ENCODE measurements around the gene NES.

NES gene

DNA sequence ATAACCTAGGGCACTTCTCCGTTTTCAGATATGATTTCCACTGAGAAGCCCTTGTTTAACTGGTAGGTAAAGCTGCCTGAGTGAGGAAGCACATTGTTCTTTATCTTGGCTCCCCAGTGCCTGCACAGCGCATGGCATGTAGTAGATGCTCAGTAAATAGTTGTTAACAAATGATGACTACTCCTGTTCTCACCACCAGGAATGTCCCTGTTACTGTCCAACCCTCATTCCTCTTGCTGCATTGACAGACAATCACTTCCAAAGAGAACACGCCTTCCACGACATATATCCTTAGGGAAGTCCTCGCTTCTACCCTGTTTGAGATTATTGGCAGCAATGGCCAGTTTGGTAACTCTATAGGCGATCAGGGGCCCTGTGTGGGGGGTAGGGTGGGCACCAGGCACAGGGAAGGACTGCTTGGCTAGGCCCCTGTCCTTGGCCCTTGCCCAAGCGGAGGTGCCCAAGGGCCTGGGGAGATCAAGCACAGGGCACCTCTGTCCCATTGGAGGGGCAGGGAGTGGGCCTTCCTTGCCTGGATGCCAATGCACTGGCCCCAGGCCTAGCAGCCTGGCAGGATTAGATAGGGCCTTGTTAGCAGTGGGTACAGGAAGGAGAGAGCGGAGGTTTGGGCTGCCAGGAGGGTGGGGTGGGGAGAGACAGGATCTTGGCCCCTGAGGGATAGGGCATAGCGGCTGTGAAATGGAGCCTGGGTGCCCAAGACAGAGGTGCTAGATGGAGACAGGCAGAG is 10.2 kb downstream of the NES start:
- H3K9ac ChIP-seq (ENCODE audit: low read depth, low read length): peak overlapping the region; percentile 47; the same call in 1 of the 2 replicates

DNA sequence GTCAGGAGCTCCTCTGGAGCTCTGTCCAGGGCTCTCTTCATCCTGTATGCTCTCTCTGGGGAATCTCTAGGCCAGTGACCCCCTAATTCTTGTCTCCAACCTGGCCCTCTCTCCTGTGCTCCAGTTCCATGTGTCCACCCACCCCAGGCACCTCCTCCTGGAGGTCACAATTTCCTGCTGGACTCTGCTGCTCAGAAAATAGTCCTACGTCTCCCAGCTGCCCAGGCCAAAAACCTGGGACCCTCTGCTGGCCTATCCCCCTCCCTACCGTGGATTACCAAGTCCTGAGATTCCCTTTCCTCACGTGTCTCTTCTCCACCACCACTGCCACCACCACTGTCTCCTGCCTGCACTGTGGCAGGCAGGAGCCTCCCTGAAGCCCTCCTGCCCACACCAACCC is 11.7 kb downstream of the NES start:
- Histone ChIP-seq H3K36me3 (ENCODE audit: insufficient read depth, low read depth, low read length) (no peaks in the 10 kb centered on the region), H3K27ac (ENCODE audit: low read length) (no peak overlapping the region), H3K4me3 (ENCODE audit: low read length) (no peak overlapping the region), H3K4me1 (ENCODE audit: insufficient read depth, low read length) (peaks cover 69% of the 10 kb centered on the region), H3K9me3 (ENCODE audit: insufficient read depth, low read depth, low read length) (no peaks in the 10 kb centered on the region), H3K9ac (ENCODE audit: low read depth, low read length) (peak overlapping the region; percentile 69; the same call in 1 of the 2 replicates), H3K27me3 (ENCODE audit: insufficient read depth, low read length) (no peaks in the 10 kb centered on the region)

More for the DNA sequence above, 10.2 kb downstream of the NES start:
- Histone ChIP-seq H3K27ac (ENCODE audit: low read length) (no peak overlapping the region), H3K9me3 (ENCODE audit: insufficient read depth, low read depth, low read length) (no peaks in the 10 kb centered on the region), H3K4me1 (ENCODE audit: insufficient read depth, low read length) (peaks cover 57% of the 10 kb centered on the region), H3K36me3 (ENCODE audit: insufficient read depth, low read depth, low read length) (peaks cover 11% of the 10 kb centered on the region), H3K4me3 (ENCODE audit: low read length) (no peak overlapping the region), H3K27me3 (ENCODE audit: insufficient read depth, low read length) (no peaks in the 10 kb centered on the region)

GRCh38 chr1:156664767-156665411 is 12.3 kb downstream of the NES start:
- Histone ChIP-seq H3K9me3 (ENCODE audit: insufficient read depth, low read depth, low read length) (no peaks in the 10 kb centered on the region), H3K27ac (ENCODE audit: low read length) (peak overlapping the region; percentile 26), H3K4me1 (ENCODE audit: insufficient read depth, low read length) (peaks cover 73% of the 10 kb centered on the region), H3K27me3 (ENCODE audit: insufficient read depth, low read length) (no peaks in the 10 kb centered on the region), H3K4me3 (ENCODE audit: low read length) (peak overlapping the region; percentile 5; the same call in 1 of the 2 replicates), H3K9ac (ENCODE audit: low read depth, low read length) (peak overlapping the region; percentile 75; the same call in 1 of the 2 replicates), H3K36me3 (ENCODE audit: insufficient read depth, low read depth, low read length) (no peaks in the 10 kb centered on the region)

- Histone ChIP-seq H3K27me3 (ENCODE audit: insufficient read depth, low read length) (peaks cover 6% of the 10 kb centered on the region), H3K4me3 (ENCODE audit: low read length) (peak overlapping the region; percentile 5; the same call in 1 of the 2 replicates), H3K9me3 (ENCODE audit: insufficient read depth, low read depth, low read length) (no peaks in the 10 kb centered on the region), H3K9ac (ENCODE audit: low read depth, low read length) (peak overlapping the region; percentile 75; the same call in 1 of the 2 replicates), H3K27ac (ENCODE audit: low read length) (peak overlapping the region; percentile 26), H3K36me3 (ENCODE audit: insufficient read depth, low read depth, low read length) (no peaks in the 10 kb centered on the region), H3K4me1 (ENCODE audit: insufficient read depth, low read length) (peaks cover 75% of the 10 kb centered on the region)
These were observed 13.0 kb downstream of the NES start for GRCh38 chr1:156664046-156664766.

DNA sequence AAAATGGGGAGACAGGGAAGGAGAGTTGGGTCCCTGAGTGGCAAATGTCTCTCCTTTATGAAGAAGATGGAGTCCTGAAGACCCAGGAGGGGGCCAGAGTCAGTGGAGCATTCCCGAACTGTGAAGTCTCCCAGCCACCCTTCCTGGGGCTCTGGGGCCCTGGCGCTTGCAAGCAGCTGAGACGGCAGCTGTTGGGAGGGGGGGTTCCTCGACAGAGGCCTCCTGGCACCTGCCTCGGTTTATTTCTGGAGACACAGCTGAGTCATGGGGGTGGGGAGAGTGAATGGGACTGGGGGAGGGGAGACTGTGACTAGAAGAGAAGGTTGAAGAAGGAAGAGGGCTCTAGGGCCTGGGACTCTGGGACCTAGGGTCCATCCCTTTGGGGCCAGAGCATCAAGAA is 14.0 kb downstream of the NES start:
- Histone ChIP-seq H3K4me3 (ENCODE audit: low read length) (no peak overlapping the region), H3K9me3 (ENCODE audit: insufficient read depth, low read depth, low read length) (no peaks in the 10 kb centered on the region), H3K27me3 (ENCODE audit: insufficient read depth, low read length) (peaks cover 15% of the 10 kb centered on the region), H3K27ac (ENCODE audit: low read length) (peak overlapping the region; percentile 38), H3K4me1 (ENCODE audit: insufficient read depth, low read length) (peaks cover 68% of the 10 kb centered on the region), H3K9ac (ENCODE audit: low read depth, low read length) (peak overlapping the region; percentile 66; the same call in 1 of the 2 replicates), H3K36me3 (ENCODE audit: insufficient read depth, low read depth, low read length) (no peaks in the 10 kb centered on the region)

GRCh38 chr1:156662800-156663055 is 14.5 kb downstream of the NES start:
- H3K4me3 ChIP-seq (ENCODE audit: low read length): no peak overlapping the region
- no peaks in the 10 kb centered on the region for H3K9me3 ChIP-seq (ENCODE audit: insufficient read depth, low read depth, low read length)
- H3K36me3 ChIP-seq (ENCODE audit: insufficient read depth, low read depth, low read length): no peaks in the 10 kb centered on the region
- H3K27me3 ChIP-seq (ENCODE audit: insufficient read depth, low read length): peaks cover 20% of the 10 kb centered on the region
- H3K27ac ChIP-seq (ENCODE audit: low read length): peak overlapping the region; percentile 38
- H3K4me1 ChIP-seq (ENCODE audit: insufficient read depth, low read length): peaks cover 63% of the 10 kb centered on the region
- peak overlapping the region; percentile 66; the same call in 1 of the 2 replicates for H3K9ac ChIP-seq (ENCODE audit: low read depth, low read length)

DNA sequence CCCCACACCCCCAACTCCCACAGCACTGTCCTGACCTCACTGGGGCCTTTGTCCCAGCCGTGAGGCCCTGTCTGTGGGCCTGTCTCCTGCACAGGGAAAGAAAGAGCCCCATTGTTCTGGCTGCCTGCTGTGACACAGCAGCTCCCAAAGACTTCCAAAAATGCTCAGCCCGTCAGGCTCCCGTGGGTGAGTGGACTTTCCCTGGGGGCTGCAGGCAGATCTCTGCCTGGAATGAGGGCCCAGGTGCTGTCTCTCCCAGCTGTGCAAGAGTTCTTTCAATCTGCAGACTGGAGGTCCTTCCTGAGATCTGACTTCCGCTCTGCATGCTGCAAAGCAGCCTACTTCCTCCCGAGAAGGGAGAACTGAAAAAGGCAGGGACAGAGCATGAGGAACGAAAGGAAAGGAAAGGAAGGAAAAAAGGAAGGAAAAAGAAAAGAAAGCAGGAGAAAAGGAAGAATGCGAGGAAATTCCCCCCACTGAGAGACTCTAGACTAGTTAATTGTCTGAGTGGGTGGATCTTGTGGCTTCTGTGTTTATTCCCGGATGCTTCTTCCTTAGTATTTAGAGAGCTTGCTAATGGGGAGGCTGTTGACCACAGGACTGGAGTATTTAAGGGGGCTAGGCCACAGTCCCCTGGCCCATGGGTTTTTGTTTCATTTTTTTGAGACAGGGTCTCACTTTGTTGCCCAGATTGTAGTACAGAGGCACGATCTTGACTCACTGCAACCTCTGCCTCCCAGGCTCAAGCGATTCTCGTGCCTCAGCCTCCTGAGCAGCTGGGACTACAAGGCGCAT is 15.0 kb downstream of the NES start:
- Histone ChIP-seq H3K27ac (ENCODE audit: low read length) (no peak overlapping the region), H3K4me3 (ENCODE audit: low read length) (no peak overlapping the region), H3K4me1 (ENCODE audit: insufficient read depth, low read length) (peaks cover 58% of the 10 kb centered on the region), H3K9ac (ENCODE audit: low read depth, low read length) (peak overlapping the region; percentile 66; the same call in 1 of the 2 replicates), H3K27me3 (ENCODE audit: insufficient read depth, low read length) (peaks cover 25% of the 10 kb centered on the region), H3K9me3 (ENCODE audit: insufficient read depth, low read depth, low read length) (no peaks in the 10 kb centered on the region), H3K36me3 (ENCODE audit: insufficient read depth, low read depth, low read length) (no peaks in the 10 kb centered on the region)

DNA sequence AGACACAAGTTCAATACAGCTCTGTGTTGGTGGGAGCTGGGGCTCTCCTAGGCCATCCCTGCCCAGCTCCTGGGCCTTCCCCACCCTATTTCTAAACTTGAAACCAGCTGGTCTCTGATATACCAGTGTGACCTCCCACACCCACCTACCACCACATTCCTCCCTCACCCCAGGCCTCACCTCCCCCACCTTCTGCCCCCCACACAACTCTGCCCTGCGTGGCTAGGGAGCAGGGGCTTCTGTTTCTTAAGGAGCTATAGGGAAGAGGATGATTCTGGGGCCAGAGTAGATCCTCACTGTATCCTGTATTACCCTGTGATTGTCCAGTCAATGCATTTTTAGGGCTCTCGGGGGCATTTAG is 16.5 kb downstream of the NES start:
- Histone ChIP-seq H3K4me1 (ENCODE audit: insufficient read depth, low read length) (peaks cover 57% of the 10 kb centered on the region), H3K27ac (ENCODE audit: low read length) (peak overlapping the region; percentile 71), H3K27me3 (ENCODE audit: insufficient read depth, low read length) (peaks cover 40% of the 10 kb centered on the region), H3K4me3 (ENCODE audit: low read length) (no peak overlapping the region), H3K9me3 (ENCODE audit: insufficient read depth, low read depth, low read length) (no peaks in the 10 kb centered on the region), H3K36me3 (ENCODE audit: insufficient read depth, low read depth, low read length) (no peaks in the 10 kb centered on the region), H3K9ac (ENCODE audit: low read depth, low read length) (peak overlapping the region; percentile 66; the same call in 1 of the 2 replicates)

DNA sequence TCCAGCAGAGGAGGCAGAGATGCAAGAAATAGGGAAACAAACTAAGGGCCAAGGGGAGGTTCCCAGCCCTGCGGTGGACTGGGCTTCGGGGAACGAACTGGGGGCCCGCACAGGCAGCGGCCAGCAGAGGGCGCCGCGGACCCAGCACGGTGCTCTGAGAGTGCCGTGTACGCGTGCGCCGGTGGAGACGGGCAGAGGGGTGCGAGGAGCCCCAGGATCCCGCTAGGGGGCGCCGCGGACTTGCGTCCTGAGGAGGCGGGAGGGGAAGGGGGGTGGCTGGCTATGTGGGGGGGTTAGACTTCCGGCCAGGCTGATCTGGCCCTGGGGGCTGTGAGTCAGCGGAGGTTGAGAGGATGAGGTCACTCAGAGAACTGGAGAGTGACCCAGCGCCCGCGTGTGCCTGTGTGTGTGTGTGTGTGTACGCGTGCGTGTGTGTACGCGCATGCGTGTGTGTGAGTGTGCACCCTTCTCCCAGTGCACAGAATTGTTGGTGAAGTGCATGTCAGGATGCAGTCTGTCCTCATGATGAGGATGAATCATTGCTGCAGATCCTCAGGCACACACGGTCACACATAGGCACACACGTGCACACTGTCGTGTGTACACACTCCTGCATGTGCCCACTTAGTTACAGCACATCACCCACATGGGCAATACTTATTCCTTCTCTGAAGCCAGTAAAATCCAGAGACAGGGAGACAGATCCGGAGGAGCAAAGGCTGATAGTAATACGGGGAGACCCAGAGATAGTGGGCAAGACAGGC is 17.0 kb downstream of the NES start:
- Histone ChIP-seq H3K27ac (ENCODE audit: low read length) (peak overlapping the region; percentile 71), H3K9ac (ENCODE audit: low read depth, low read length) (peak overlapping the region; percentile 66; the same call in 1 of the 2 replicates), H3K9me3 (ENCODE audit: insufficient read depth, low read depth, low read length) (no peaks in the 10 kb centered on the region), H3K27me3 (ENCODE audit: insufficient read depth, low read length) (peaks cover 45% of the 10 kb centered on the region), H3K36me3 (ENCODE audit: insufficient read depth, low read depth, low read length) (no peaks in the 10 kb centered on the region), H3K4me1 (ENCODE audit: insufficient read depth, low read length) (peaks cover 51% of the 10 kb centered on the region), H3K4me3 (ENCODE audit: low read length) (no peak overlapping the region)

- Histone ChIP-seq H3K4me3 (ENCODE audit: low read length) (no peak overlapping the region), H3K4me1 (ENCODE audit: insufficient read depth, low read length) (peaks cover 49% of the 10 kb centered on the region), H3K9ac (ENCODE audit: low read depth, low read length) (peak overlapping the region; percentile 35; the same call in 1 of the 2 replicates), H3K36me3 (ENCODE audit: insufficient read depth, low read depth, low read length) (no peaks in the 10 kb centered on the region), H3K27ac (ENCODE audit: low read length) (no peak overlapping the region), H3K9me3 (ENCODE audit: insufficient read depth, low read depth, low read length) (no peaks in the 10 kb centered on the region), H3K27me3 (ENCODE audit: insufficient read depth, low read length) (peaks cover 51% of the 10 kb centered on the region)
These were observed 17.6 kb downstream of the NES start for GRCh38 chr1:156659661-156659987.
